Testis (tissue), 3 donors: ENCODE data around the gene CCND3. TPM values are rescaled to one million over a fixed set of nuclear protein-coding genes. Genes with fewer than 3 reads are reported as not detected.

Source experiments
- DNase-seq: peaks from one replicate; pipeline ENCODE4 v3.0.0-alpha.2; 2019
- H3K27ac ChIP-seq, 2 donors: fragments of 200-600 bp; sonication (generic); one replicate each; pipeline ENCODE4 v1.5.1; 2019
- H3K27me3 ChIP-seq: fragments of 200-600 bp; sonication (generic); one replicate; pipeline ENCODE4 v1.5.1; 2019
- H3K36me3 ChIP-seq: fragments of 200-600 bp; sonication (generic); one replicate; pipeline ENCODE4 v1.5.1; 2017; ENCODE audit warnings: low read depth; ENCODE audit errors: missing control alignments
- H3K4me1 ChIP-seq: fragments of 200-600 bp; sonication (generic); one replicate; pipeline ENCODE4 v1.5.1; 2019
- H3K4me3 ChIP-seq, 2 donors: fragments of 200-600 bp; sonication (generic); one replicate each; pipeline ENCODE4 v1.5.1; 2017 to 2019
- H3K9me3 ChIP-seq: fragments of 200-600 bp; sonication (generic); one replicate; pipeline ENCODE4 v1.5.1; 2017
- POLR2A ChIP-seq: fragments of 450-650 bp; IDR thresholded peaks from one replicate; pipeline ENCODE4 v1.6.1; 2017; ENCODE audit warnings: antibody characterized with exemption, mild to moderate bottlenecking, moderate library complexity
- WGBS, 2 donors: methylation state at CpG; one replicate each; pipeline ENCODE4 v1.1.5; 2018; 5-methylcytosine and 5-hydroxymethylcytosine counted together
- intact Hi-C: fragments of 100-400 bp; cut with DNase I; formaldehyde crosslinking; loops from one replicate; pipeline ENCODE4 v1.15.1; 2023; ENCODE audit warnings: low total_unique reads
- polyA plus RNA-seq: library from polyadenylated mRNA; stranded (reverse); fragments of 350-450 nt; fragmentation: Illumina TruSeq; extraction: RNeasy Lipid Tissue Mini Kit (QIAGEN cat#74804); gene quantifications from one replicate; pipeline ENCODE4 v1.2.3, GENCODE V29; 2014; ENCODE audit warnings: low read depth, low replicate concordance; ENCODE audit not compliant: insufficient read depth
- total RNA-seq, 2 donors: library from RNA; depleted of rRNA; stranded (reverse); fragments of >200 nt; gene quantifications; one replicate each; pipeline ENCODE4 v1.2.3, GENCODE V29; 2016
- TF ChIP-seq, protein P1 (sequence below), 3 experiments: fragments of 450-650 bp in 2 of 3; fragments of 200-600 bp in 1 of 3; sonication (generic) in 1 of 3; IDR thresholded peaks; one replicate each; pipeline ENCODE4 v1.5.1; 2016 to 2019; ENCODE audit warnings: antibody characterized with exemption in 3 of 3, mild to moderate bottlenecking in 2 of 3, moderate library complexity in 1 of 3

The CCND3 gene
- total and polyA plus RNA-seq, 3 donors from 2014 or later = 21.2 to 32.9 (median 27.9) TPM

DNA sequence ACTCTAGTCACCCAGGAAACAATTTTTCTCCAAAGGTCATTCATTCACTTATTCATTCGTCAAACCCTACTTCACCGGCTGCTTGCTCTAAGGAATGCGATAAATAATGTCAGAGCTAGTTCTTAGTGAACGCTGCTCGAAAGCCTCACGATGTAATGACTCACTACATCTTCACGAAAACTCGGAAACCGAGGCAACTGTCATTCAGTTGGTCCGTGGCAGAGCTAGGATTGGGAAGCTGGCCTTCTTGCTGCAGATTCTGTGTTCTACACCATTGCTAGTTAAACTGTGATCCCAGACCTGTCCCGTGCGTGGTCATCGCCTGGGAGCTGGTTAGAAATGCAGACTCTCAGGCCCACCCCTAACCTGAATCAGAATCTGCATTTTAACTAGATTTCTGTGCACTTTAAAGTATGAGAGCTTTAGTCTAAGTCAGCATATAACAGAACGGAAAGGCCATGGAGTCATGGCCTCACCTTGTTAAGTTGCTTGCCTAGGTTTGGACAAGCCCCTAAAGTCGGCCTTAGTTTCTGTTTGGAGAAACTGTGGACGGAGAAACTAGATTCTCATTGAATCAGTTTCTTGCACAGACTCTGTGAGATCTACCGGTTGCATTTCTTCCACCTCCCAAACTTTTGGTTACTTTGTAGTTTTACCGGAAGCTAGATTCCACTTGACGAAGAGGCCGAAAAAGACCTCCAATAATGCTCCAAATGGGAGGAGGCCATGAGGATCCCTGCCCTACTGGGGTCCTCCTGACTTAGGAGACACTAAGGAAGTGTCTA is 651 bp upstream of the CCND3 start:
- WGBS, 2 donors = 16 to 23% methylated on average over 20 of the region's 20 CpGs
- Histone ChIP-seq H3K9me3 (no peaks in the 10 kb centered on the region), H3K27ac (peak overlapping the region in 1 of 2 donors; percentile 29), H3K4me1 (peaks cover 36% of the 10 kb centered on the region), H3K36me3 (no peaks in the 10 kb centered on the region), H3K4me3 (peak overlapping the region; percentile 70 to 81), H3K27me3 (no peaks in the 10 kb centered on the region)
- intact Hi-C loops = no loop called here
- DNase-seq = no peak
- TF ChIP-seq, protein P1, sequence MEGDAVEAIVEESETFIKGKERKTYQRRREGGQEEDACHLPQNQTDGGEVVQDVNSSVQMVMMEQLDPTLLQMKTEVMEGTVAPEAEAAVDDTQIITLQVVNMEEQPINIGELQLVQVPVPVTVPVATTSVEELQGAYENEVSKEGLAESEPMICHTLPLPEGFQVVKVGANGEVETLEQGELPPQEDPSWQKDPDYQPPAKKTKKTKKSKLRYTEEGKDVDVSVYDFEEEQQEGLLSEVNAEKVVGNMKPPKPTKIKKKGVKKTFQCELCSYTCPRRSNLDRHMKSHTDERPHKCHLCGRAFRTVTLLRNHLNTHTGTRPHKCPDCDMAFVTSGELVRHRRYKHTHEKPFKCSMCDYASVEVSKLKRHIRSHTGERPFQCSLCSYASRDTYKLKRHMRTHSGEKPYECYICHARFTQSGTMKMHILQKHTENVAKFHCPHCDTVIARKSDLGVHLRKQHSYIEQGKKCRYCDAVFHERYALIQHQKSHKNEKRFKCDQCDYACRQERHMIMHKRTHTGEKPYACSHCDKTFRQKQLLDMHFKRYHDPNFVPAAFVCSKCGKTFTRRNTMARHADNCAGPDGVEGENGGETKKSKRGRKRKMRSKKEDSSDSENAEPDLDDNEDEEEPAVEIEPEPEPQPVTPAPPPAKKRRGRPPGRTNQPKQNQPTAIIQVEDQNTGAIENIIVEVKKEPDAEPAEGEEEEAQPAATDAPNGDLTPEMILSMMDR (IDR thresholded peaks at IDR 0.05) = no peak
- TF ChIP-seq POLR2A = no peak

DNA sequence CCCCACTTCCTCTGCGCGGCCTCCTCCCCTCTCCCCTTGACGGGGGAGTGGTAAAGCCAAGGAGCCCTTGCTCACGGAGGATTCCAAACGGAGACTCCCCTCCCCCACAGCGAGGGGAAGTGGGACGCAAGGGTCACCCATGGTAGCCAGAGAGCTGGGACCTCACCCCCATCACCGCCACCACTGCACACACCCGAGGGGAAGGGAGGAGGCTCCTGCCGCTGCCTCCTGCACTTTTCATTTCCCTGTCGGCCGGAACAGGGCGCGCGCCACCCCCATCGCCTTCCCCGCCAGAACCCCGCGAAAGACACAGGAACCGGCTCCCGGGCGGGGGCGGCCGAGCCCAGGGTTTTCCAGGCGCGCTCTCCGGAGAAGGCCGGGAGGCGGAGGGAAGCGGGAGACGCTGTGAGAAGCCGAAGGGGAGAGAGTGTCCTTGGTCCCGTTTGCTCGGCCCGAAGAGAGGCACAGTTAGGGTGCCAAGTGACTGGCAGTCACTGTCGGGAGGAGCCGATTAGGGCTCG is 789 bp downstream of the CCND3 start:
- Histone ChIP-seq H3K36me3 (no peaks in the 10 kb centered on the region), H3K27me3 (no peaks in the 10 kb centered on the region), H3K9me3 (no peaks in the 10 kb centered on the region), H3K4me1 (peaks cover 36% of the 10 kb centered on the region), H3K27ac (peak overlapping the region; percentile 22 to 76), H3K4me3 (peak overlapping the region; percentile 70 to 81)
- intact Hi-C loops = no loop called here
- DNase-seq = peak; percentile 43
- TF ChIP-seq, protein P1 (IDR thresholded peaks at IDR 0.05) = no peak
- no peak for TF ChIP-seq POLR2A
- WGBS, 2 donors = 0% methylated on average over 26 to 38 of the region's 38 CpGs

DNA sequence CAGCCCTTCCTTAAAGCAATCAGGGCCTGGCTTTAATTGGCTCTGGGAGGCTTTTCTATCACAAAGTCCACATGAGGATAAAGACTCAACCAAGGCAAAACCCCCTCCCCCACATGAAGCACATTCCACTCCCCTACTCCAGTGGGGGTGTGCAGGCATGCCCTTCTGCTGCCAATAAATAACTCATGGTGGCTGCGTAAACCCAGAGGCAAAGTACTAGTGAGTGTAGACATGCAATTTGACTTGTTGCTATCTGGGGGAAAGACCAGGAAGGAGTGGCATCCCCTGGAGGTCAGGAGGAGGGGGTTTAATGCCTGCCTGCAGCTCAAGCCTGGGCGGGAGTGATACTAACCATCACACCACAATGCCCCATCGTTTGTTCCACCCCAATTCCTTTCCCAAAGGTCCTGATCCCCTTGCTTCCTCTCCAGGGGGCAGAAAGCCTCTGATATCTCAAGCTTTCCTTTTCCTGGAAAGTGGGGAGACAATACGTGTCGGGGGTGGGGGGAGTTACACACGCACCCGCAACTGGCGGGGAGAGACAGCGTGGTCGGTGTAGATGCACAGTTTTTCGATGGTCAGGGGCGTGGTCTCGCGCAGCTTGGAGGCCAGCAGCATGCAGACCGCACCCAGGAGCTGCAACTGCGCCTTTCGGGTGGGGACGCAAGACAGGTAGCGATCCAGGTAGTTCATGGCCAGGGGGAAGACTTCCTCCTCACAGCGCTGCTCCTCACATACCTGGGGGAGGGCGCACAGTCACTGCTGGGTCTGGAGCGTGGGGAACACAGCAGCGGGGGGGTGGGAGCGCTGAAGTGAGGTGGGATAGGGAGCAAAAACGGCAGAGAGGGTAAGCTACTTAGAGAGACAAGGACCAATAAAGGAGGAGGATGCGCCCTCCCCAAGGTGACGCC is 1.5 kb downstream of the CCND3 start:
- H3K4me1 ChIP-seq = peaks cover 36% of the 10 kb centered on the region
- WGBS, 2 donors = 4 to 8% methylated on average over 15 to 27 of the region's 27 CpGs
- no peaks in the 10 kb centered on the region for H3K9me3 ChIP-seq
- H3K27ac ChIP-seq = peak overlapping the region; percentile 22 to 76
- DNase-seq = no peak
- intact Hi-C loops = loop anchor here (5.0 kb wide), 1 partner anchor 102 kb away; no protein-coding TSS in a partner anchor
- no peaks in the 10 kb centered on the region for H3K36me3 ChIP-seq
- no peak for TF ChIP-seq POLR2A
- TF ChIP-seq, protein P1 (IDR thresholded peaks at IDR 0.05) = no peak
- peak overlapping the region; percentile 70 to 81 for H3K4me3 ChIP-seq
- no peaks in the 10 kb centered on the region for H3K27me3 ChIP-seq

DNA sequence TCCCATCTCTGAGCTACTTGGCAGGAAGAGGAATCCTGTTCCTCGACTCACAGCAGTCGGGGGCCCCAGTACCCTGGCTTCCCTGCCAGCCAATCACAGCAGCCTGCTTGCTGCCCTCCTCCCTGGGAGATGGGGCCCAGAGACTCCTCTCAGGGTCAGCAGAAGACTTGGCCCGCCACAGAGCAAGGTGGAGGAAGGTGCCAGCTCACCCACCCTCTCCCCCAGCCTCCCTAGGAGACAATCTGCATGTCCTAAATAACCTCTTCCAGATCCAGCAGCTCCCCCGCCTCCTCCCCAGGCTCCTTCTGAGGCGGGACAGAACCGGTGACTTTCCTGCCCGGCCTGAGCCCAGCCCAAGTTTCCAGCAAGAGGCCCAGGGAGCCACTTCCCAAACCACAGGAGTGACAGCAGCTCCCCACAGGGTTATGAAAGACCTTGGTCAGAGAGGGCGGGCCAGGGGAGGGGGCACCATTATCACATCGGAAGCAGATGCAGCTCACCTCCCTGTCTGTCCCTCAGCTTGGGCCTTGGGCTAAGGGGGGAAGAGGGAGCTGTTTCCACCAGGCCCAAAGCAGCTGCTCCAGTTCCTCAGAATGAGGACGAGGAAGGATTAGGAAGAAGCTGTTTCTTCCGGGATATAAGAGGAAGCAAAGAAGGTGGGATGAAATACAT is 2.3 kb downstream of the CCND3 start:
- no peaks in the 10 kb centered on the region for H3K36me3 ChIP-seq
- DNase-seq = peak; percentile 30
- WGBS, 2 donors = 20 to 33% methylated on average over 11 of the region's 11 CpGs
- peaks cover 36% of the 10 kb centered on the region for H3K4me1 ChIP-seq
- H3K9me3 ChIP-seq = no peaks in the 10 kb centered on the region
- H3K27me3 ChIP-seq = no peaks in the 10 kb centered on the region
- H3K27ac ChIP-seq = peak overlapping the region; percentile 53 to 57
- TF ChIP-seq POLR2A = no peak
- TF ChIP-seq, protein P1 (IDR thresholded peaks at IDR 0.05) = no peak
- H3K4me3 ChIP-seq = no peak overlapping the region
- intact Hi-C loops = loop anchor here (5.0 kb wide), 1 partner anchor 103 kb away; no protein-coding TSS in a partner anchor
